GM19239 (cell line): ENCODE results near the gene METAP1D.

Experiments used
- DNase-seq: peaks from one replicate; pipeline ENCODE4 v3.0.0; 2011; ENCODE audit warnings: low spot score; ENCODE audit not compliant: insufficient read length
- FAIRE-seq: peaks from 2 replicates; lab custom pipeline; 2011; peaks lifted over from hg19 to GRCh38; lab: Jason Lieb, UNC

METAP1D gene

GRCh38 chr2:172074254-172074653, 74.5 kb downstream of the METAP1D start:
- DNase-seq (no peak), FAIRE-seq (no peak)

GRCh38 chr2:172079416-172079815, 79.7 kb downstream of the METAP1D start:
- no peak for FAIRE-seq
- DNase-seq: no peak

GRCh38 chr2:172079838-172080640, 80.3 kb downstream of the METAP1D start:
- DNase-seq (no peak), FAIRE-seq (no peak)

DNA sequence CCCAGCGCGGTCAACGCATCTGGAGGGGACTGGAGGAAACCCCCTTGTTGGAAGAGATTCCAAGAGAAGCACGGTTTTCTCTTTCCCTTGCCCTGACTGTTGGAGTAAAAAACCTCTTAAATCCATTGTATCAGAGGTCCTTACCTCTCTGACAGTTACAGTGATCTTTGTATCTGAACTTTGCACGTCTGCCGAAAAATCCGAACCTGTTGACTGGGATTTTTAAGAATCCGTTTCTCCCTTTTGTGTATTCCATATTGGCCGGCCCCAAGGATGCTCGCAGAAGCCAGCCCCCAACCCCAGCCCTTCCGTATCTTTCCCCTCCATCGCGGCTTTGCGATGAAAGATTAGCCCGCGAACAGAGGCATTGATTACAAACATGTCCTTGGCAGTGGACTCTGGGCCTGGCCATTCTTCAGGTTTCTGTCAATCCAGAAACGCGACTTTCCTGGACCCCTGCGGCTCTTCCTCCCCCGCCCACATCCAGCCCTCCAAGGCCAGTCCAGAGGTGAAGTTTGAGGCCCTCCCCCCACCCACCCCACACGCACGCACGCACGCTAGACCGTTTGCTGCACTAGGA, 81.0 kb downstream of the METAP1D start:
- no peak for FAIRE-seq
- DNase-seq: no peak

DNA sequence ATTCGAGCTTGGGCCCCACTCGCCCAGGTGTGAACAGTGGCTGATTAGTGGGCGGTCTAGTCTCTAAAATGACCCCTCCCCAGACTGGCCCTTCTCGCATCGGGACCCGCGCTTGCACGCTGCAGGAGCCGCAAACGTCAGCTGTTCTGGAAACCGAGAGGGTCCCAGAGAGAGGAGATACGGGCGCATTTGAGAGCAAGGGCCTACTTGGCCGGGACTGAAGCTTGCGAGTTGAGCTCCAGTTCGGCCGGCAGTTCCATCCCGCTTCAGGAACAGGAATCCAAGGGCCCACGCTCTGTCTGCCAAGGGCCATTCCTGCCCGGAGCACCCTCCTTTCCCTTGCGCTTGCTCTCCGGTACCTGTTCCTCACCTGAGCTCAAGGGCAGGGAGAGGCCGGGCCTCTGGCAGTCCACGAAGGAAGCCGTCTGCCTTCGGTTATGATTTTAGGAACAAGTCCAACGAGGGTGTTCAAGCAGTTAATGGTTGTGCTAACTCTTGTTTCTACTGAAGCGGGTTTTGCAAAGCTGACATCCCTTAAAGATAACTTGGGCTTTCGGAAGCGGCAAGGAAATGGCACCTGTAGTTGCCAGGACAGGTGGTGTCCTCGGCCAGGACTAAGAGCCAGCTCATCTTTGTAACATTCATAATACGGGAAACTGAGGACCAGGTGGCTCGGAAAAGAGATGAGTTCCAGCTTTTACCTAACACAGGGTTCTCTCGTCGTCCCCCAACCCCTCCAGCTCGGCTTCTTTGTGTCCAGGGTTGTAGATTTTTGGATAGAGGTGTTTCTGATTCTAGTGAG, 81.7 kb downstream of the METAP1D start:
- DNase-seq (no peak), FAIRE-seq (no peak)

DNA sequence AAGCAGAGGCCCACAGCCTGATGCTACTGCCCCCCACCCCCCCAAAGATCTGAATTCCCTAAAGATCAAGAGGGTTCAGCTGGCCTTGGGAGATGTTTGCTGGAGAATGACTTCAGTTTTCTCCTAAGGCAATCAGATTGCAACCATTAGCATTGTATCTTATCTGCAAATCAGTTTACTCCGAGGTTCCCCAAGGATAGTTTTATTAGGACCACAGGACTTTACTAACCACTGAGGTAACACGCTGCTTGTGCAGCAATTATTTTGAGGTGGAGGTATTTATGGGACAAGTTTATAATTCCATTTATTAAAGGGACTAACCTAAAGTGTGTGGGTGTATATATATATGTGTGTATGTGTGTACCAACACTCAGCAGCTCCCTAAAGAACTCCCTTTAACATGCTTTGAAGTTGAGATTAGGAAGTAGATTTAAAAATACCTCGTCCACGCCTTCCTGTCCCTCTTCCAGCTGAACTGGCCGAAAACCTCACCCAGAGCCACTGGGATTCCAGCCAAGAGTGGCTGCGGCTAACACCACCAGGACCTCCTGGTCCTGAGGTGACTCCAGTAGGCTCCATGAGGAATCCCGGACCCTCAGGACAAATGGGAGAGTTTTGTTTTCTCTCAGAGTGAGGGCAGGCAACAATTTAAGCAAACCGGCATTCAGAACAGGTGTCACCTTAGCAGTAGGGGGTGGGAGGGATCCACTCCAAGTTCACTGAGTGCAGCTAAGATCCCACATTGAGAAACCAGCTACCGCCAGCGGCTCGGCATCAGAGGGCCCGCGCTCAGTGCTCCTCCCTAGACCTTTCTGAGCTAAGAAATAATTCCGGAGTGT, 82.6 kb downstream of the METAP1D start:
- FAIRE-seq (no peak), DNase-seq (no peak)

DNA sequence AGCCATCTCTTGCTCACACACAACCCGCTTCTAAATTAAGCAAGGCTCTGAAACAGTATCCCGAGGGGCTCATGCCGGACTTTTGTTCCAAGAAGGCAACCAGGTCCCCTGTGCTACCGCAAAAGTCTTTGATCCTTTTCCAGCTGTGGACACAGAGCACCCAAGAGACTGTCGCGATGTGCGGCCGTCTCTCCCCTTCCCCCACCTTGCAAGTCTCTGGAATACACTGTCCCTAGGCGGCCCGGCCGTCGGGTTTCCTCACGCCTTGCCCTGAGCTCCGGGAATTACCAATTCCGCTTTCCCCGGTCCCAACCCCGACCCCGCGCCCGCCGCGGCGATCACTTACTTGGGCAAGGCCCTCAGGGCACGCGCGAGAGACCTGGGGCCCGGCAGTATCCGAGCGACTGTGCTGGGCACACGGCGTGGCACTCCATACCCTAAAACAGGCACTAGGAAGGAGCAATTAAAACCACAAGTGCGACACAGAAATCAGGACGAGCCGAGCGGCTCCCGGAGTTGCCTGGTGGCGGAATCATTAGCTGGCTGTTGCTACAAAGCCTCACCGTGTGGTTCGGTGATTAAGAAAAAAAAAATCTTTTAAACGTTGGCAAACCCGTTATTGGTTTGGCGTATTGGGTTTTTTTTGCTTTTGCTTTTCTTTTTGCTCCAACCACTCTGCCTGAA, 83.3 kb downstream of the METAP1D start:
- no peak for FAIRE-seq
- no peak for DNase-seq

- FAIRE-seq (no peak), DNase-seq (no peak)
These were observed 84.1 kb downstream of the METAP1D start for GRCh38 chr2:172083628-172084394.

GRCh38 chr2:172084395-172084644, 84.6 kb downstream of the METAP1D start:
- DNase-seq (no peak), FAIRE-seq (no peak)

GRCh38 chr2:172084645-172085459, 85.1 kb downstream of the METAP1D start:
- FAIRE-seq (peak; percentile 94), DNase-seq (no peak)

DNA sequence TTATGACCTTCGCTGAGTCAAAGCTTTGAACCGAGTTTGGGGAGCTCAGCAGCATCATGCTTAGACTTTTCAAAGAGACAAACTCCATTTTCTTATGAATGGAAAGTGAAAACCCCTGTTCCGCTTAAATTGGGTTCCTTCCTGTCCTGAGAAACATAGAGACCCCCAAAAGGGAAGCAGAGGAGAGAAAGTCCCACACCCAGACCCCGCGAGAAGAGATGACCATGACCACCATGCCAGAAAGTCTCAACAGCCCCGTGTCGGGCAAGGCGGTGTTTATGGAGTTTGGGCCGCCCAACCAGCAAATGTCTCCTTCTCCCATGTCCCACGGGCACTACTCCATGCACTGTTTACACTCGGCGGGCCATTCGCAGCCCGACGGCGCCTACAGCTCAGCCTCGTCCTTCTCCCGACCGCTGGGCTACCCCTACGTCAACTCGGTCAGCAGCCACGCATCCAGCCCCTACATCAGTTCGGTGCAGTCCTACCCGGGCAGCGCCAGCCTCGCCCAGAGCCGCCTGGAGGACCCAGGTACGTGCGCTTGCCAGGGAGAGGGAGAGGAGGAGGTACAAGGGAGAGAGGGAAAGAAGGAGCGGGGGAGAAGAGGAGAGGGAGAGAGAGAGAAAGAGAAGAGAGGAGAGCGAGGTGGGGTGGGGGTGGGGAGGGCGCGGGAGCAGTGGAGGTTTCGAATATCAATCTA, 85.9 kb downstream of the METAP1D start, which contains the start of gene DLX1:
DLX1 (plus strand) TSS at position 48 of the 700 bp plus-strand sequence; CDS start at position 219, 171 bp downstream.
- no peak for FAIRE-seq
- no peak for DNase-seq

- DNase-seq (no peak), FAIRE-seq (peak; percentile 65)
These were observed 86.8 kb downstream of the METAP1D start for GRCh38 chr2:172086241-172087206.

- no peak for DNase-seq
- FAIRE-seq: no peak
These were observed 87.5 kb downstream of the METAP1D start for GRCh38 chr2:172087207-172087779.

DNA sequence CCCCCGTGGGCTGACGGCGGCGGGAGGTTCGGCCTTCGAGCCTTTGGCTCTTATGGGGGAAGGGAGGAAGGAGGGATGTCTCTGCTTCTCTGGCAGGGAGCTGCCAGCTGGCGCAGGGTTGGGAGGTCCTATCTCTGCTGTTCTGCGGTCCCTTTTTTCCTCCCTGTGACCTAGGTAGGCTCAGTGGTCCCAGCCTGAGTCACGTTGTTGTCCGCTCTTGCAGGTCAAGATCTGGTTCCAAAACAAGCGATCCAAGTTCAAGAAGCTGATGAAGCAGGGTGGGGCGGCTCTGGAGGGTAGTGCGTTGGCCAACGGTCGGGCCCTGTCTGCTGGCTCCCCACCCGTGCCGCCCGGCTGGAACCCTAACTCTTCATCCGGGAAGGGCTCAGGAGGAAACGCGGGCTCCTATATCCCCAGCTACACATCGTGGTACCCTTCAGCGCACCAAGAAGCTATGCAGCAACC, 88.1 kb downstream of the METAP1D start:
- no peak for DNase-seq

DNA sequence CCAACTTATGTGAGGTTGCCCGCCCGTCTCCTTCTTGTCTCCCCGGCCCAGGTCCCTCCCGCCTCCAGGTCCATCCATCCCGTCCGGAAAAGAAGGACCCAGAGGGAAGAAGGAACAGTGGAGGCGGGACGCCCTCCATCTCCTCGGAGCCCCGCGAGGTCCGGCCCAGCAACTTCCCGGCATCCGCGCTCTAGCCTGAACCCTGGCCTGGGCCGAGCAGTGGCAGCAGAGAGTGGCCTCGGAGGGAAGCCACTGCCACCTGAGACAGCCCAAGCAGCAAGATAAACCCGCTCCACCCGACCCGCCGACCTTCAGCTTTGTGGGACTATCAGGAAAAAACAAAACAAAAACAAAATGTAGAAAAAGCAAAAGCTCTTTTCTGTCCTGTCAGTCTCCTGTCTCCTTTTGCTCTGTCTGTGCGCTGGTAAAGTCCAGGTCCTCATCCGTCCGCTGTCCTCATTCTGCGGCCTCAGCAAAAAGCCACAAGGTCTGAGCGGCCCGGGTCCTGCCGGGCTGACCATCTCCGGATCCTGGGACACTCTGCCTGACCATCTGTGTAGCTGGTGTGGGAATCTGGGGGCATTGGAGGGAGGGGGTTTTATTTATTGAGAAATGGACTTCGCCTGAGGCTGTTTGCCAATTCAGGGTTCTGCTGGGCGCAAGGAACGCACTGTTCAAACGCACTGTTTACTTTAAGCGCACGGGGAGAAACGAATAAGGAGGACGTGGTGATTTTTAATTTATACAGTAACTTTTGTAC, 88.7 kb downstream of the METAP1D start:
- no peak for DNase-seq

More for the DNA sequence above, 88.1 kb downstream of the METAP1D start:
- FAIRE-seq: no peak

More for the DNA sequence above, 88.7 kb downstream of the METAP1D start:
- FAIRE-seq: no peak
